Endothelial cell (in vitro differentiated cells): Measurements from ENCODE around the gene ZNF274. TPM values are rescaled to one million over a fixed set of nuclear protein-coding genes. Genes with fewer than 3 reads are reported as not detected.
"Not testable (repeated sequence)": the region's sequence is repeated elsewhere in the genome, so short reads cannot be mapped to it uniquely, and the experiment has no call there.

Experiments used
- DNase-seq: peaks from one replicate; pipeline ENCODE4 v3.0.0; 2021; ENCODE audit warnings: low spot score
- H3K27ac Mint-ChIP-seq: one replicate; pipeline ENCODE4 v1.8.0; 2021; ENCODE audit warnings: mixed read lengths, inconsistent platforms; ENCODE audit not compliant: unreplicated experiment
- H3K27me3 Mint-ChIP-seq: one replicate; pipeline ENCODE4 v1.8.0; 2021; ENCODE audit warnings: mild to moderate bottlenecking, moderate library complexity, mixed read lengths, inconsistent platforms; ENCODE audit not compliant: unreplicated experiment
- H3K36me3 Mint-ChIP-seq: one replicate; pipeline ENCODE4 v1.8.0; 2021; ENCODE audit warnings: mild to moderate bottlenecking, low read depth, mixed read lengths, inconsistent platforms; ENCODE audit not compliant: unreplicated experiment
- H3K4me1 Mint-ChIP-seq: one replicate; pipeline ENCODE4 v1.8.0; 2021; ENCODE audit warnings: mild to moderate bottlenecking, mixed read lengths, inconsistent platforms; ENCODE audit not compliant: unreplicated experiment
- H3K4me3 Mint-ChIP-seq: one replicate; pipeline ENCODE4 v1.8.0; 2021; ENCODE audit warnings: mild to moderate bottlenecking, mixed read lengths, inconsistent platforms; ENCODE audit not compliant: unreplicated experiment
- H3K9me3 Mint-ChIP-seq: one replicate; pipeline ENCODE4 v1.8.0; 2021; ENCODE audit warnings: mixed read lengths, inconsistent platforms; ENCODE audit not compliant: unreplicated experiment
- total RNA-seq: library from RNA; stranded (reverse); fragmentation: NEBNext Ultra II Directional; extraction: Animal tissue kit (Norgen Biotek cat#: 25700); gene quantifications from one replicate; pipeline ENCODE4 v1.2.1, GENCODE V29; 2021; ENCODE audit not compliant: unreplicated experiment
- TF ChIP-seq, protein P1 (sequence below): fragments of 200-600 bp; sonication (generic); IDR thresholded peaks from one replicate; pipeline ENCODE4 v1.5.0; 2021; ENCODE audit warnings: antibody characterized with exemption; ENCODE audit not compliant: unreplicated experiment

The ZNF274 gene
- total RNA-seq, 1 donor from 2014 or later, result 21.4 TPM

DNA sequence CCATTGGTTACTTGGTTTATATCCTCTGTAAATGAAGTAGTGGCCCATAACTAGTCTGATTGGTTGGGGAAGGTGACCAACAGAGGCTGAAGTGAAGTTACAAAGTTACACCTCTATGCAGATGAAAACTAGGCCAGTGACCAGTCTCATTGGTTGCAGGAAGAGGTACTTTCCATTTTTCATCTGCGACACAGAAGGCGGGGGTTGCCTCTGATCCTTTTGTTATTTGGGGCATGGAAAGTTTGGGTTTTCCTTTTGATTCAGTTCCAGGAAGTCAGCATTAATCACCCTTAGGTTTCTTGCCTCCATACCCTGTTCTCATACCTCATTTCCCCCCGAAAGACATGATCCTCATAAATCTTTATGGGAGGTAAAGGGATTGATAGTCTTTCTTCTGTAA, 66.0 kb downstream of the ZNF274 start:
- Mint-ChIP-seq H3K36me3 (peaks cover 97% of the 10 kb centered on the region), H3K27ac (no peak overlapping the region), H3K4me3 (peak overlapping the region; percentile 85), H3K27me3 (no peaks in the 10 kb centered on the region), H3K4me1 (no peaks in the 10 kb centered on the region), H3K9me3 (peaks cover 18% of the 10 kb centered on the region)
- no peak for DNase-seq
- TF ChIP-seq, protein P1, sequence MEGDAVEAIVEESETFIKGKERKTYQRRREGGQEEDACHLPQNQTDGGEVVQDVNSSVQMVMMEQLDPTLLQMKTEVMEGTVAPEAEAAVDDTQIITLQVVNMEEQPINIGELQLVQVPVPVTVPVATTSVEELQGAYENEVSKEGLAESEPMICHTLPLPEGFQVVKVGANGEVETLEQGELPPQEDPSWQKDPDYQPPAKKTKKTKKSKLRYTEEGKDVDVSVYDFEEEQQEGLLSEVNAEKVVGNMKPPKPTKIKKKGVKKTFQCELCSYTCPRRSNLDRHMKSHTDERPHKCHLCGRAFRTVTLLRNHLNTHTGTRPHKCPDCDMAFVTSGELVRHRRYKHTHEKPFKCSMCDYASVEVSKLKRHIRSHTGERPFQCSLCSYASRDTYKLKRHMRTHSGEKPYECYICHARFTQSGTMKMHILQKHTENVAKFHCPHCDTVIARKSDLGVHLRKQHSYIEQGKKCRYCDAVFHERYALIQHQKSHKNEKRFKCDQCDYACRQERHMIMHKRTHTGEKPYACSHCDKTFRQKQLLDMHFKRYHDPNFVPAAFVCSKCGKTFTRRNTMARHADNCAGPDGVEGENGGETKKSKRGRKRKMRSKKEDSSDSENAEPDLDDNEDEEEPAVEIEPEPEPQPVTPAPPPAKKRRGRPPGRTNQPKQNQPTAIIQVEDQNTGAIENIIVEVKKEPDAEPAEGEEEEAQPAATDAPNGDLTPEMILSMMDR, result no peak

- no peaks in the 10 kb centered on the region for H3K4me1 Mint-ChIP-seq
- no peak for DNase-seq
- no peak overlapping the region for H3K27ac Mint-ChIP-seq
Measured at GRCh38 chr19:58252102-58252685, 69.3 kb downstream of the ZNF274 start.

DNA sequence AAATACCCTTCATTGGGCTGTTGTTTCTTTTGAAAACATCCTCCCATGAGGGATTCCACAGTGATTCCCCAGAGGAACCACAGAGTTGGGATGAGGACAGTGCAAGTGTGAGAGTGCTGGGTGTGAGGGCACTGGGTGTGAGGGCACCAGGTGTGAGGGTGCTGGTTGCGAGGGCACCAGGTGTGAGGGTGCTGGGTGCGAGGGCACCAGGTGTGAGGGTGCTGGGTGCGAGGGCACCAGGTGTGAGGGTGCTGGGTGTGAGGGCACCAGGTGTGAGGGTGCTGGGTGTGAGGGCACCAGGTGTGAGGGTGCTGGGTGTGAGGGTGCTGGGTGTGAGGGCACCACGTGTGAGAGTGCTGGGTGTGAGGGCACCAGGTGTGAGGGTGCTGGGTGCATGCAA, 75.4 kb downstream of the ZNF274 start:
- H3K4me1 Mint-ChIP-seq, DNase-seq, H3K27ac Mint-ChIP-seq: not testable (repeated sequence)
- H3K9me3 Mint-ChIP-seq, result peaks cover 85% of the 10 kb centered on the region
- H3K27me3 Mint-ChIP-seq, result peaks cover 44% of the 10 kb centered on the region
- H3K4me3 Mint-ChIP-seq, result peak overlapping the region; percentile 84
- peaks cover 99% of the 10 kb centered on the region for H3K36me3 Mint-ChIP-seq

More at GRCh38 chr19:58252102-58252685, 69.3 kb downstream of the ZNF274 start:
- peak overlapping the region; percentile 78 for H3K4me3 Mint-ChIP-seq
- peaks cover 97% of the 10 kb centered on the region for H3K36me3 Mint-ChIP-seq
- H3K27me3 Mint-ChIP-seq, result peaks cover 8% of the 10 kb centered on the region
- TF ChIP-seq, protein P1, result no peak
- peaks cover 43% of the 10 kb centered on the region for H3K9me3 Mint-ChIP-seq

GRCh38 chr19:58261600-58261967, 78.7 kb downstream of the ZNF274 start:
- H3K4me3 Mint-ChIP-seq, result peak overlapping the region; percentile 88
- DNase-seq, result no peak
- peaks cover 46% of the 10 kb centered on the region for H3K27me3 Mint-ChIP-seq
- no peak overlapping the region for H3K27ac Mint-ChIP-seq
- peaks cover 80% of the 10 kb centered on the region for H3K9me3 Mint-ChIP-seq
- TF ChIP-seq, protein P1, result no peak
- no peaks in the 10 kb centered on the region for H3K4me1 Mint-ChIP-seq
- H3K36me3 Mint-ChIP-seq, result peaks cover 91% of the 10 kb centered on the region

GRCh38 chr19:58261968-58262921, 79.4 kb downstream of the ZNF274 start:
- H3K27me3 Mint-ChIP-seq, result peaks cover 46% of the 10 kb centered on the region
- H3K27ac Mint-ChIP-seq, result no peak overlapping the region
- H3K9me3 Mint-ChIP-seq, result peaks cover 79% of the 10 kb centered on the region
- H3K4me1 Mint-ChIP-seq, result no peaks in the 10 kb centered on the region
- peak overlapping the region; percentile 88 for H3K4me3 Mint-ChIP-seq
- TF ChIP-seq, protein P1, result no peak
- no peak for DNase-seq
- peaks cover 90% of the 10 kb centered on the region for H3K36me3 Mint-ChIP-seq
